ENCODE data around the gene METTL27.

The METTL27 gene

DNA sequence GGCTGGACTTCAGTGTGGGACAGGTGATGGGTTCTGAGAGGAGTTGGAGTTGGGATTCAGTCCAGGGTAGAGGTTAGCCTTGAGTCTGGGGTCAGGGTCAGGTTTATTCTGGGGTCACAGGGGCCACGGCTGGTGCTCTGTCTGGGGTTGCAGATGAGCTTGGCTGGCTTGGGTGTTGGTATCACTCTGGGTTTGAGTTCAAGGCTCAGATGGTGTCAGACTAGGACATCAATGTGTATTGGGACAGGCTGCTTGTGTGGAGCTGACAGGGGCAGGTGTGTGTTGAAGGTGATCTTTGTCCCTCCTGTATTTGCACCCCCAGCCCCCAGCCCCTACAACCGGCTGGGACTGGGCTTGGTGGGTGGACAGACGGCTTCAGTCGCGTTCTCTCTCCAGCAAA, 45.4 kb upstream of the METTL27 start:
- TF ChIP-seq SIN3A (IDR thresholded peaks at IDR 0.05; ENCODE audit: borderline replicate concordance, insufficient read depth, low read length) (no peak), FOXP2 (optimal IDR thresholded peaks at IDR 0.05; ENCODE audit: borderline replicate concordance, extremely low read depth, extremely low read length, insufficient read depth) (no peak), POLR2AphosphoS5 (IDR thresholded peaks at IDR 0.05; ENCODE audit: low read depth, low read length) (no peak), TAF1 (IDR thresholded peaks at IDR 0.05; ENCODE audit: borderline replicate concordance, insufficient read depth, low read length) (no peak)
- TF ChIP-seq, protein P1, sequence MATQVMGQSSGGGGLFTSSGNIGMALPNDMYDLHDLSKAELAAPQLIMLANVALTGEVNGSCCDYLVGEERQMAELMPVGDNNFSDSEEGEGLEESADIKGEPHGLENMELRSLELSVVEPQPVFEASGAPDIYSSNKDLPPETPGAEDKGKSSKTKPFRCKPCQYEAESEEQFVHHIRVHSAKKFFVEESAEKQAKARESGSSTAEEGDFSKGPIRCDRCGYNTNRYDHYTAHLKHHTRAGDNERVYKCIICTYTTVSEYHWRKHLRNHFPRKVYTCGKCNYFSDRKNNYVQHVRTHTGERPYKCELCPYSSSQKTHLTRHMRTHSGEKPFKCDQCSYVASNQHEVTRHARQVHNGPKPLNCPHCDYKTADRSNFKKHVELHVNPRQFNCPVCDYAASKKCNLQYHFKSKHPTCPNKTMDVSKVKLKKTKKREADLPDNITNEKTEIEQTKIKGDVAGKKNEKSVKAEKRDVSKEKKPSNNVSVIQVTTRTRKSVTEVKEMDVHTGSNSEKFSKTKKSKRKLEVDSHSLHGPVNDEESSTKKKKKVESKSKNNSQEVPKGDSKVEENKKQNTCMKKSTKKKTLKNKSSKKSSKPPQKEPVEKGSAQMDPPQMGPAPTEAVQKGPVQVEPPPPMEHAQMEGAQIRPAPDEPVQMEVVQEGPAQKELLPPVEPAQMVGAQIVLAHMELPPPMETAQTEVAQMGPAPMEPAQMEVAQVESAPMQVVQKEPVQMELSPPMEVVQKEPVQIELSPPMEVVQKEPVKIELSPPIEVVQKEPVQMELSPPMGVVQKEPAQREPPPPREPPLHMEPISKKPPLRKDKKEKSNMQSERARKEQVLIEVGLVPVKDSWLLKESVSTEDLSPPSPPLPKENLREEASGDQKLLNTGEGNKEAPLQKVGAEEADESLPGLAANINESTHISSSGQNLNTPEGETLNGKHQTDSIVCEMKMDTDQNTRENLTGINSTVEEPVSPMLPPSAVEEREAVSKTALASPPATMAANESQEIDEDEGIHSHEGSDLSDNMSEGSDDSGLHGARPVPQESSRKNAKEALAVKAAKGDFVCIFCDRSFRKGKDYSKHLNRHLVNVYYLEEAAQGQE (IDR thresholded peaks at IDR 0.05; ENCODE audit: insufficient read depth in 1 of 2, low read depth in 2 of 2, low read length in 2 of 2) = no peak

DNA sequence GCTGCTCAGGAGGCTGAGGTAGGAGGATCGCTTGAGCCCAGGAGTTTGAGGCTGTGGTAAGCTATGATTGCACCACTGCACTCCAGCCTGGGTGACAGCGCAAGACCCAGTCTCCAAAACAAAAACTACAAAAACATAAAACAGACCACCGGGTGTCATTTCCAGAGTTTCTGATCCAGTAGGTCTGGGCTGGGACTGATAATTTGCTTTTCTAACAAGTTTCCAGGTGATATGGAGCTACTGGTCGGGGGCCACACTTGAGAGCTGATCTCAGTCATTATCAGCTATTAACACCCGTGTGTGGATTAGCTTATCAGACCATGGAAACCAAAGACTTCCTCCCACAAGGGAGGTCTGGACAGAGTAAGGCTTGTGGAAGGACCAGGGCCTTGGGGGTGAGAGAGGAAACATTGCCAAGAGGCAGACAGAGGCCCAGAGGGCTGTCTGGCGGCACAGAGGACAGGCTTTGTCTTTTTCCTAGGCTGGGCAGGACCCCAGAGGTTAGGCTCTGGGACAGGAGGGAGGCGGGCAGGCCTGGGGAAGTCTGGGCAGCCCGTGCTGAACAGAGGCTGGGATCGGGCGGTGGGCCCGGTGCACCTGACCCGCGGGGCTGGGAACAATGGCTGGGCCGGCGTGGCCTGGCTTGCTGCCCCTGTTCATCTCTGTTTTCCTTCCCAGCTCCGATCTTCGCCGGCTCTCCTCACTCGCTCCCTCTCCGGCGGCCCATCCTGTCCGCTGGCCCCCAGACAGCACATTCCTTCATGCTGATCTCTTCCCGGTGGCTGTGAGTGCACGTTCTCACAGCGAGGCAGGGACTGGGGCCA, 43.9 kb upstream of the METTL27 start:
- TF ChIP-seq FOXP2 (optimal IDR thresholded peaks at IDR 0.05; ENCODE audit: borderline replicate concordance, extremely low read depth, extremely low read length, insufficient read depth) (no peak), SIN3A (IDR thresholded peaks at IDR 0.05; ENCODE audit: borderline replicate concordance, insufficient read depth, low read length) (no peak), TAF1 (IDR thresholded peaks at IDR 0.05; ENCODE audit: borderline replicate concordance, insufficient read depth, low read length) (no peak), POLR2AphosphoS5 (IDR thresholded peaks at IDR 0.05; ENCODE audit: low read depth, low read length) (no peak)
- TF ChIP-seq, protein P1 (IDR thresholded peaks at IDR 0.05; ENCODE audit: insufficient read depth in 1 of 2, low read depth in 2 of 2, low read length in 2 of 2) = no peak

DNA sequence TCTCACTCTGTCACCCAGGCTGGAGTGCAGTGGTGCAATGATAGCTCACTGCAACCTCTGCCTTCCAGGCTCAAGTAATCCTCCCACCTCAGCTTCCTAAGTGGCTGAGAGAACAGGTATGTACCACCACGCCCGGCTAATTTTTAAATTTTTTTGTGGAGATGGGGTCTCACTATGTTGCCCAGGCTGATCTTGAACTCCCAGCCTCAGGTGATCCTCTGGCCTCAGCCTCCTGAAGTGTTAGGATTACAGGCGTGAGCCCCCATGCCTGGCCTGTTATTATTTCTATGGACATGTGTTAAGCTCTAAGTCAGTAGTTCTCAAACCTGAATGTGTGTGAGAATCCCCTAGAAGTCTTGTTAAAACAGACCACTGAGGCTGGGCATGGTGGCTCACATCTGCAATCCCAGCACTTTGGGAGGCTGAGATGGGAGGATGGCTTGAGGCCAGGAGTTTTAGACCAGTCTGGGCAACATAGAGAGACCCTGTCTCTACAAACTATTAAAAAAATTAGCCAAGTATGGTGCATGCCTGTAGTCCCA, 43.2 kb upstream of the METTL27 start:
- TF ChIP-seq POLR2AphosphoS5 (IDR thresholded peaks at IDR 0.05; ENCODE audit: low read depth, low read length) = no peak
- TF ChIP-seq, protein P1 (IDR thresholded peaks at IDR 0.05; ENCODE audit: insufficient read depth in 1 of 2, low read depth in 2 of 2, low read length in 2 of 2) = no peak
- no peak for TF ChIP-seq FOXP2 (optimal IDR thresholded peaks at IDR 0.05; ENCODE audit: borderline replicate concordance, extremely low read depth, extremely low read length, insufficient read depth)
- TF ChIP-seq SIN3A (IDR thresholded peaks at IDR 0.05; ENCODE audit: borderline replicate concordance, insufficient read depth, low read length) = no peak
- no peak for TF ChIP-seq TAF1 (IDR thresholded peaks at IDR 0.05; ENCODE audit: borderline replicate concordance, insufficient read depth, low read length)

DNA sequence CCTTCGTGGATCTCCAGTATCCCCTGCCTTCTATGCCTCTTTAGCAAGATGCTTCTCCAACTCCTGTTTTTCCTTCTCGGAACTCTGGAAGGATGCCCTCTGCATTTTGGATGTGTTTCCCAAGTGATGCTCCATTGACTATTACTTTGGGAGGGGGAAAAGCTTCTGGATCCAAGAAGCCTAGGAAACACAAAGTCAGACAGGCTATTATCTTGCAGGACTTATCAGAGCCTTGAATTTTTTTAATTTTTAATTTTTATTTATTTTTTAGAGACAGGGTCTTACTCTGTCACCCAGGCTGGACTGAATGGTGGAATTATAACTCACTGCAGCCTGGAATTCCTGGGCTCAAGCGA, 39.7 kb upstream of the METTL27 start:
- TF ChIP-seq FOXP2 (optimal IDR thresholded peaks at IDR 0.05; ENCODE audit: borderline replicate concordance, extremely low read depth, extremely low read length, insufficient read depth) (no peak), TAF1 (IDR thresholded peaks at IDR 0.05; ENCODE audit: borderline replicate concordance, insufficient read depth, low read length) (no peak), SIN3A (IDR thresholded peaks at IDR 0.05; ENCODE audit: borderline replicate concordance, insufficient read depth, low read length) (no peak), POLR2AphosphoS5 (IDR thresholded peaks at IDR 0.05; ENCODE audit: low read depth, low read length) (no peak)
- TF ChIP-seq, protein P1 (IDR thresholded peaks at IDR 0.05; ENCODE audit: insufficient read depth in 1 of 2, low read depth in 2 of 2, low read length in 2 of 2) = no peak
